K562 (cell line): ENCODE measurements around the gene IRF2. TPM values are rescaled to one million over a fixed set of nuclear protein-coding genes. Genes with fewer than 3 reads are reported as not detected.
A peak's percentile ranks its signal among the peaks of the same experiment; 100 is the strongest.

Source experiments
- CUX1 ChIP-seq: fragments of 200-800 bp; sonication (Bioruptor generic); IDR thresholded peaks from 2 replicates; pipeline ENCODE4 v1.6.1; 2016; ENCODE audit warnings: missing genetic modification characterization, missing compliant biosample characterization
- DNMT1 ChIP-seq: fragments of 450-650 bp; IDR thresholded peaks from 2 replicates; pipeline ENCODE4 v1.6.1; 2016; ENCODE audit warnings: antibody characterized with exemption, mild to moderate bottlenecking
- EP400 ChIP-seq: fragments of 450-650 bp; IDR thresholded peaks from 2 replicates; pipeline ENCODE4 v1.6.1; 2017; ENCODE audit warnings: antibody characterized with exemption, mild to moderate bottlenecking, moderate library complexity
- MTA3 ChIP-seq: fragments of 450-650 bp; formaldehyde crosslinking; IDR thresholded peaks from 2 replicates; pipeline ENCODE4 v1.6.1; 2017; ENCODE audit warnings: mild to moderate bottlenecking, borderline replicate concordance
- NCOR1 ChIP-seq: fragments of 450-650 bp; IDR thresholded peaks from 2 replicates; pipeline ENCODE4 v1.6.1; 2016; ENCODE audit warnings: mild to moderate bottlenecking, moderate library complexity
- NFYB ChIP-seq: IDR thresholded peaks from 2 replicates; pipeline ENCODE4 v1.6.1; 2011; ENCODE audit warnings: mild to moderate bottlenecking, moderate library complexity; ENCODE audit not compliant: insufficient read length; ENCODE audit errors: extremely low read depth
- NR4A1 ChIP-seq, 2 experiments: fragments of 250-450 bp in 1 of 2; fragments of 450-650 bp in 1 of 2; sonication (Bioruptor Pico) in 1 of 2; IDR thresholded peaks; 2 replicates each; pipeline versions ENCODE4 v1.4.0 to v1.6.1; 2016 to 2020; ENCODE audit warnings: mild to moderate bottlenecking in 2 of 2, missing compliant biosample characterization in 1 of 2, missing genetic modification characterization in 1 of 2, moderate library complexity in 1 of 2
- PHF8 ChIP-seq: fragments of 200-600 bp; sonication (generic); IDR thresholded peaks from 2 replicates; pipeline ENCODE4 v1.6.1; 2012; ENCODE audit warnings: mixed run types, mild to moderate bottlenecking, inconsistent platforms, low read length, moderate library complexity, borderline replicate concordance
- RAD51 ChIP-seq: fragments of 450-650 bp; IDR thresholded peaks from 2 replicates; pipeline ENCODE4 v1.7.1; 2016; ENCODE audit warnings: low read depth, mild to moderate bottlenecking, borderline replicate concordance
- SUPT5H ChIP-seq: fragments of 450-650 bp; IDR thresholded peaks from 2 replicates; pipeline ENCODE4 v1.6.1; 2016
- TCF3 ChIP-seq: sonication (generic); formaldehyde crosslinking; IDR thresholded peaks from 2 replicates; pipeline ENCODE4 v1.4.0; 2020; ENCODE audit warnings: mild to moderate bottlenecking, missing genetic modification reagents
- YY1 ChIP-seq, 3 experiments: IDR thresholded peaks; 2 replicates each; pipeline ENCODE4 v1.6.1; 2011; ENCODE audit warnings: low read length in 2 of 3, mild to moderate bottlenecking in 2 of 3, moderate library complexity in 2 of 3, borderline replicate concordance in 1 of 3, control low read depth in 1 of 3, low read depth in 1 of 3; ENCODE audit not compliant: insufficient read depth in 3 of 3, insufficient replicate concordance in 2 of 3, control insufficient read depth in 1 of 3, insufficient read length in 1 of 3; ENCODE audit errors: extremely low read depth in 1 of 3
- ZFP30 ChIP-seq: fragments of 250-450 bp; sonication (Bioruptor Pico); IDR thresholded peaks from 2 replicates; pipeline ENCODE4 v1.8.0; 2022; ENCODE audit warnings: moderate library complexity, mild to moderate bottlenecking, inconsistent platforms, borderline replicate concordance
- ZNF311 ChIP-seq: fragments of 250-450 bp; sonication (Bioruptor Pico); IDR thresholded peaks from 2 replicates; pipeline ENCODE4 v1.4.0; 2020; ENCODE audit warnings: mild to moderate bottlenecking, moderate library complexity
- polyA plus RNA-seq, 8 experiments: library from polyadenylated mRNA; depleted of rRNA in 4 of 8; stranded (reverse) in 5 of 8; unstranded in 3 of 8; fragments of >200 nt; fragmentation: Nextera tagmentation in 2 of 8; fragmentation: Illumina TruSeq in 1 of 8; extraction: Ambion mirVana in 2 of 8; extraction: Trizol in 1 of 8; gene quantifications; 2 replicates each; pipeline versions ENCODE4 v1.2.1 to v1.2.3, GENCODE V29; 2011 to 2014; ENCODE audit warnings: inconsistent platforms in 1 of 8, missing spikeins in 1 of 8
- total RNA-seq, 7 experiments: library from RNA; depleted of rRNA in 6 of 7; stranded (reverse); fragments of >200 nt in 6 of 7; fragmentation: Illumina TruSeq in 2 of 7; extraction: Trizol in 2 of 7; gene quantifications; 2 replicates each; pipeline versions ENCODE4 v1.2.1 to v1.2.3, GENCODE V29; 2011 to 2021; ENCODE audit warnings: low replicate concordance in 1 of 7
- TF ChIP-seq, protein P1 (sequence below): sonication (generic); formaldehyde crosslinking; IDR thresholded peaks from 2 replicates; pipeline ENCODE4 v1.5.0; 2020; ENCODE audit warnings: missing genetic modification reagents
- TF ChIP-seq, protein P2 (sequence below): fragments of 450-650 bp; IDR thresholded peaks from 2 replicates; pipeline ENCODE4 v1.6.1; 2018; ENCODE audit not compliant: partially characterized antibody

IRF2 gene
- total and polyA plus RNA-seq, 9 of the 15 experiments (the other 6 are each of a cell fraction or from before 2014, with no cell fraction given) = 7.1 to 17.1 (median 11.3) TPM

- TF ChIP-seq, protein P1, sequence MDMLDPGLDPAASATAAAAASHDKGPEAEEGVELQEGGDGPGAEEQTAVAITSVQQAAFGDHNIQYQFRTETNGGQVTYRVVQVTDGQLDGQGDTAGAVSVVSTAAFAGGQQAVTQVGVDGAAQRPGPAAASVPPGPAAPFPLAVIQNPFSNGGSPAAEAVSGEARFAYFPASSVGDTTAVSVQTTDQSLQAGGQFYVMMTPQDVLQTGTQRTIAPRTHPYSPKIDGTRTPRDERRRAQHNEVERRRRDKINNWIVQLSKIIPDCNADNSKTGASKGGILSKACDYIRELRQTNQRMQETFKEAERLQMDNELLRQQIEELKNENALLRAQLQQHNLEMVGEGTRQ = no peak
- 0 out of 2 replicates have a peak, but pooled peaks have one; percentile 29 for TF ChIP-seq SUPT5H
- TF ChIP-seq NFYB = peak; percentile 39
- peak in 1 of 3 experiments; percentile 69 for TF ChIP-seq YY1 (IDR thresholded peaks at IDR 0.05; ENCODE audit: borderline replicate concordance in 1 of 3, control insufficient read depth in 1 of 3, extremely low read depth in 1 of 3, insufficient read depth in 3 of 3, insufficient read length in 1 of 3, insufficient replicate concordance in 2 of 3, low read depth in 1 of 3, low read length in 2 of 3)
- no peak for TF ChIP-seq DNMT1
- no peak for TF ChIP-seq ZNF311 (CRISPR knock-in tag)
- TF ChIP-seq TCF3 (CRISPR knock-in tag) = no peak
- TF ChIP-seq EP400 = 0 out of 2 replicates have a peak, but pooled peaks have one; percentile 24
- TF ChIP-seq, protein P2, sequence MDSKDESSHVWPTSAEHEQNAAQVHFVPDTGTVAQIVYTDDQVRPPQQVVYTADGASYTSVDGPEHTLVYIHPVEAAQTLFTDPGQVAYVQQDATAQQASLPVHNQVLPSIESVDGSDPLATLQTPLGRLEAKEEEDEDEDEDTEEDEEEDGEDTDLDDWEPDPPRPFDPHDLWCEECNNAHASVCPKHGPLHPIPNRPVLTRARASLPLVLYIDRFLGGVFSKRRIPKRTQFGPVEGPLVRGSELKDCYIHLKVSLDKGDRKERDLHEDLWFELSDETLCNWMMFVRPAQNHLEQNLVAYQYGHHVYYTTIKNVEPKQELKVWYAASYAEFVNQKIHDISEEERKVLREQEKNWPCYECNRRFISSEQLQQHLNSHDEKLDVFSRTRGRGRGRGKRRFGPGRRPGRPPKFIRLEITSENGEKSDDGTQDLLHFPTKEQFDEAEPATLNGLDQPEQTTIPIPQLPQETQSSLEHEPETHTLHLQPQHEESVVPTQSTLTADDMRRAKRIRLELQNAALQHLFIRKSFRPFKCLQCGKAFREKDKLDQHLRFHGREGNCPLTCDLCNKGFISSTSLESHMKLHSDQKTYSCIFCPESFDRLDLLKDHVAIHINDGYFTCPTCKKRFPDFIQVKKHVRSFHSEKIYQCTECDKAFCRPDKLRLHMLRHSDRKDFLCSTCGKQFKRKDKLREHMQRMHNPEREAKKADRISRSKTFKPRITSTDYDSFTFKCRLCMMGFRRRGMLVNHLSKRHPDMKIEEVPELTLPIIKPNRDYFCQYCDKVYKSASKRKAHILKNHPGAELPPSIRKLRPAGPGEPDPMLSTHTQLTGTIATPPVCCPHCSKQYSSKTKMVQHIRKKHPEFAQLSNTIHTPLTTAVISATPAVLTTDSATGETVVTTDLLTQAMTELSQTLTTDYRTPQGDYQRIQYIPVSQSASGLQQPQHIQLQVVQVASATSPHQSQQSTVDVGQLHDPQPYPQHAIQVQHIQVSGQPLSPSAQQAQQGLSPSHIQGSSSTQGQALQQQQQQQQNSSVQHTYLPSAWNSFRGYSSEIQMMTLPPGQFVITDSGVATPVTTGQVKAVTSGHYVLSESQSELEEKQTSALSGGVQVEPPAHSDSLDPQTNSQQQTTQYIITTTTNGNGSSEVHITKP = no peak
- TF ChIP-seq NR4A1 (CRISPR knock-in tag; IDR thresholded peaks at IDR 0.05) = no peak
- TF ChIP-seq NR4A1 (tag; IDR thresholded peaks at IDR 0.05) = no peak
- peak; percentile 17; the same call in 1 of the 2 replicates for TF ChIP-seq NCOR1
- peak; percentile 37; the same call in 1 of the 2 replicates for TF ChIP-seq MTA3
- TF ChIP-seq CUX1 = no peak
- TF ChIP-seq PHF8 = peak; percentile 37; the same call in 1 of the 2 replicates
- no peak for TF ChIP-seq ZFP30 (CRISPR knock-in tag)
- no peak for TF ChIP-seq RAD51
Observed at GRCh38 chr4:184343502-184344177, 130.7 kb downstream of the IRF2 start (continued).
